Measurements from ENCODE around the gene F8A1.
A peak's percentile ranks its signal among the peaks of the same experiment; 100 is the strongest.
"Not testable (repeated sequence)": the region's sequence is repeated elsewhere in the genome, so short reads cannot be mapped to it uniquely, and the experiment has no call there.

F8A1 gene

GRCh38 chrX:154886069-154886788, at the start of gene F8A1:
Gene F8A1 (plus strand): TSS chrX:154886355. CDS start chrX:154886375, 20 bp downstream.
- DNase-seq: not testable (repeated sequence)

DNA sequence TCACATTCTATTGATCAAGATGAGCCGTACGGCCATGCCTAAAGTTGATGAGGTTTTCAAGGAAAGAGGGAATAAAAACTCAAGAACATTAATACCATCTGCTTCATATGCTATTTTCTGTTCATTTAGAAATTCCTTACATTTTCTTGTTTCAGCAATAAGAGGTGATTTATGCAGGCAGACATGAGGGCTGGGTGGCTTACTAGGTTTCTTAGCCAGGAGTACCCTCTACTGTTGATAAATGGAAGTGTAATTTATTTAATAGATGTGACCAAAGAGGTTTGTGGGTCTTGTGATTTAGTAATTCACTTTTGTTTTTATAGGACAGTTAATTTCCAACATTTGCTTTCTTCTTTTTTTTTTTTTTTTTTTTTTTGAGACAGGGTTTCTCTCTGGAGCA, 45.3 kb upstream of the F8A1 start:
- DNase-seq: no peak

DNA sequence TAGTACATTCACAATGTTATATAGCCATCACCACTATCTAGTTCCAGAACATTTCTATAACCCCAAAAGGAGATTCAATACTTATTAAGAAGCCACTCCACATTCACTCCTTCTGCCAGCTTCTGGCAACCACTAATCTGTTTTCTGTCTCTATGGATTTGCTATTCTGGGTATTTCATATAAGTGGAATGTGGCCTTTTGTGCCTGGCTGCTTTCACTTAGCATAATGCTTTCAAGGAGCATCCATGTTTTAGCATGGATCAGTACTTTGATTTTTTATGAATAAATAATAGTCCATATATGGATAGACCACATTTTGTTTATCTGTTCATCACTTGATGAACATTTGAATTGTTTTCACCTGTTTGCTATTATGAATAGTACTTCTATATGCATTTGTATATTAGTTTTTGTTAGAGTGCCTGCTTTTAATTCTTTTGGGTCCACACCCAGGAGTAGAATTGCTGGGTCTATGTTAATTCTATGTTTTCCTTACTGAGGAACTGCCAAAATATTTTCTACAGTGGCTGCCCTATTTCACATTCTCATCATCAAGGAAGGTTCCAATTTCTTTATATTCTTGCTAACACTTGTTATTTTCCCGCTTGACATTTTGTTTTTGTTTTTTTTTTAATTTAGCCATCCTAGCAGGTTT, 35.1 kb upstream of the F8A1 start:
- no peak for DNase-seq

DNA sequence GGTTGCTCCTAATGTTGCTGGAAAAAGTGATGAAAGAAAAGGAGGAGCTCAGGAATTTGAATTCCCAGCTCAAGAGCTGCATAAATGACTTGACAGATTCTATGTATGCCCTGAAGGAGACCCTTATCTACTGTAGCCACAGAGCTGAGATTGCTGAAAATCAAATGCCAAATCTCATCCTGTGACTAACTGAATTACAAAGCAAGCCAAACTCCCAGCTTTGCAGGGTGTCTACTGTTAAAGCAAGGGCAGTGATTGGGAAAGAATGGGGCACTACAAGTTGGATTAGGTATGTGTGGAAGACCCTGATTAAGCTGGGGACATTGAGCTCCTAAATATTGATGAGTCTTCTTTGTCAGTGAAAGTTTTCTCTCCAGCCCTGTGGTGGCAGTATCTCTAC, 30.9 kb upstream of the F8A1 start:
- no peak for DNase-seq

DNA sequence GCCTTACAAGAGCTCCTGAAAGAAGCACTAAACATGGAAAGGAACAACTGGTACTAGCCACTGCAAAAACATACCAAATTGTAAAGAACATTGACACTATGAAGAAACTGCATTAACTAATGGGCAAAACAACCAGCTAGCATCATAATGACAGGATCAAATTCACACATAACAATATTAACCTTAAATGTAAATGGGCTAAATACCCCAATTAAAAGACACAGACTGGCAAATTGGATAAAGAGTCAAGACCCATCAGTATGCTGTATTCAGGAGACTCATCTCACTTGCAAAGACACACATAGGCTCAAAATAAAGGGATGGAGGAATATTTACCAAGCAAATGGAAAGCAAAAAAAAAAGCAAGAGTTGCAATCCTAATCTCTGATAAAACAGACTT, 17.6 kb upstream of the F8A1 start:
- DNase-seq: not testable (repeated sequence)

DNA sequence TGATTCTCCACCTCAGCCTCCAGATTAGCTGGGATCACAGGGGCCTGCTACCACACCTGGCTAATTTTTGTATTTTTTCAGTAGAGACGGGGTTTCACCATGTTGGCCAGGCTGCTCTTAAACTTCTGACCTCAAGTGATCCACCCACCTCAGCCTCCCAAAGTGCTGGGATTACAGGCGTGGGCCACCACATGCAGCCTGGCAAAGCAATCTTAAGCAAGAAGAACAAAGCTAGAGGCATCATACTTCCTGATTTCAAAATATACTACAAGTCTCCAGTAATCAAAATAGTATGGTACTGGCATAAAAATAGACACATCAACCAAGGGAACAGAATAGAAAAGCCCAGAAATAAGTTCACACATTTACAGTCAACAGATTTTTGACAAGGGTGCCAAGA, 12.8 kb upstream of the F8A1 start:
- no peak for DNase-seq

DNA sequence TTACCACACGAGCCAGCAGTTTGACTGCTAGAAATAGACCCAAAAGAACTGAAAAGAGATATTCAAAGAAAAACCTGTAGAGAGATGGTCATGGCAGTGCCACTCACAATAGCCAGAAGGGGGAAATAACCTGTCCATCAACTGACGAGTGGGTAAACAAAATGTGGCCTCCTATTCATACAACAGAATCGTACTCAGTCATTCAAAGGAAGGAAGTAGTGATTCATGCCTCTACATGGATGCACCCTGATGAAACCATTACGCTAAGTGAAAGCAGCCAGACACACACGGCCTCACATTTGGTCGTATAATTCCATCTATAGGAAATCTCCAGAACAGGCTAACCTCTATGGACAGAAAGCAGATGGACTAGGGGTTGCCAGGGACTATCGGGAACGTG, 2.1 kb upstream of the F8A1 start:
- not testable (repeated sequence) for DNase-seq

DNA sequence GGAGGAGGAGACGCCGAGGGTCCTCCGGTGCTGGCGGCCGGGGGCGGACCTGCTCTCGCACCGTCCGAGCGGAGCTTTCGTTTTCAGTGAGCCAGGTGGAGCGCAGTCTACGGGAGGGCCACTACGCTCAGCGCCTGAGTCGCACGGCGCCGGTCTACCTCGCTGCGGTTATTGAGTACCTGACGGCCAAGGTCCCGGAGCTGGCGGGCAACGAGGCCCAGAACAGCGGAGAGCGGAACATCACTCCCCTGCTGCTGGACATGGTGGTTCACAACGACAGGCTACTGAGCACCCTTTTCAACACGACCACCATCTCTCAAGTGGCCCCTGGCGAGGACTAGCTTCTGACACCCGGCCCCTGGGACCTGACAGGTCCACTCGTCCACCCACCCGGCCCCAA, 1.1 kb upstream of the F8A1 start:
- DNase-seq: not testable (repeated sequence)

DNA sequence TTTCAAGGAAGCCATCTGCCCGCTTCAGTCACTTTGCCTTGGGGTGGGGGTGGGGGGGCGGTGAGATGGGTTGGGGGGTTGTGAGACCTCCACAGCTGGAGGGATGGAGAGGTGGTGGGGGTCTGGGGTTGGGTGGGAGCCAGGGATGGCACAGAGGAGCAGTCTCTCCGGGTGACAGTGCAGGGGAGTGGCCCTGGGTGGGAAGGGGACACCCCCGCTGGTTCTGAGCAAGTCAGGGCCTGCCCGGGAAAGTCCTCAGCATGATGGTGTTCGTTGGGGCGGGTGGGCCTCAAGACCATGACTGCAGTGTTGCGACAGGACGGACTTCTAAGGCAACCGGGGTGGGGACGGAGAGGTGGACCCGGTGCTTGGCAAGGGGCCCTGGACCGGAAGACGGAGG, 606 bp upstream of the F8A1 start:
- not testable (repeated sequence) for DNase-seq

DNA sequence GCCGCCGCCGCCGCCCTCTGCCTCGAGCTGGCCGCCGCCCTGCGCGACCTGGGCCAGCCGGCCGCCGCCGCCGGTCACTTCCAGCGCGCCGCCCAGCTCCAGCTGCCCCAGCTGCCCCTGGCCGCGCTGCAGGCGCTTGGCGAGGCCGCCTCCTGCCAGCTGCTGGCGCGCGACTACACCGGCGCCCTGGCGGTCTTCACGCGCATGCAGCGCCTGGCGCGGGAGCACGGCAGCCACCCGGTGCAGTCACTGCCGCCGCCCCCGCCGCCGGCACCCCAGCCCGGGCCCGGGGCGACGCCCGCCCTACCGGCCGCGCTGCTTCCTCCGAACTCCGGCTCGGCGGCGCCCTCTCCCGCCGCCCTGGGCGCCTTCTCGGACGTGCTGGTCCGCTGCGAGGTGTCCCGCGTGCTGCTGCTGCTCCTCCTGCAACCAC, 650 bp downstream of the F8A1 start:
- not testable (repeated sequence) for DNase-seq

GRCh38 chrX:154890990-154891639, 5.0 kb downstream of the F8A1 start:
- DNase-seq: no peak

DNA sequence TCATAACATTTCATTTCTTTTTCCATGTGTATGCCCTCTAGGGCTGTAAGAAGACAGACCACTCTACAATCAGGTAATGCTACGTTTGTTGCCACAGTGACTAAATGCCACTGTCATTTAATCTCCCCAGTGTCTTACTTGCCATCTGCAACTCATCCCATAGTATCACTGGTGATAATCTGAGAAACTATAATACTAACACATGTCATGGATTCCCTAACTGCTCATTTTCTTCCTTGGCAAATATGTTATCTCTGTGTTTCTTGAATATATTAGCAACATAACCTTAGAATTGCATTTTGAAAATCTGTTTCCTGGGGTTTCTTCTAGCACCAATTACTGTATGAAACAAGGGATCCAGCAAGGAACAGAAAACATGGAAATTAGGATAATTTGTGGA, 6.1 kb downstream of the F8A1 start:
- no peak for DNase-seq

DNA sequence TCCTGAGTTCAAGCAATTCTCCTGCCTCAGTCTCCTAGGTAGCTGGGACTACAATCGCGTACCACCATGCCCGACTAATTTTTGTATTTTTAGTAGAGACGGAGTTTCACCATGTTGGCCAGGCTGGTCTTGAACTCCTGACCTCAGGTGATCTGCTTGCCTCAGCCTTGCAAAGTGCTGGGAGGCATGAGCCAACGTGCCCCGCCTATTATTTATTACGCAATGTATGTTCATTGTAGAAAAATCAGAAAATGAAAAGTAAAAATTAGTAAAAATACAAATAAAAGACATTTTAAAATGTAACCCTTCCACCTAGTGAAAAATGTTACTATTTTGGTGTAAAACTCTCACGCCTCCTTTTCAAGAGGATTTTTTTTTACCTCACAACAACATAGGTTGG, 14.2 kb downstream of the F8A1 start:
- no peak for DNase-seq

- no peak for DNase-seq
Measured at GRCh38 chrX:154902408-154902807, 16.3 kb downstream of the F8A1 start.

DNA sequence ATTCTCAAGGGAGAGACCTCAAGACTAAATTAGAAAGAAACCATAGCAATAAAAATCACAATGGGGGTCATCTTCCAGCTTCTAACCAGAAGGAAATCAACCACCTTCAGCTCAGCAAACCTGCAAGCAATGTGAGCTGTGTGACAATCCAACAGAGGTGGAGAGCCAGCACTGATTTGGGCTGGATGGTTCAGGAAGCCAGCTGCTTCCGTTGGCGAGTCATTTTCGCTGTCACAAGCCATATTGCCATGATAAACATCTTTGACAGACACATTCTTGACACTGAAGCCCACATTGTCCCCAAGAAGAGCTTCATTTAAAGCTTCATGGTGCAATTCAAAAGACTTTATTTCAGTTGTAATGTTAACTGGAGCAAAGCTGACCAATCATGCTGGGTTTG, 22.7 kb downstream of the F8A1 start:
- DNase-seq: no peak

GRCh38 chrX:154910048-154910447, 23.9 kb downstream of the F8A1 start:
- not testable (repeated sequence) for DNase-seq

DNA sequence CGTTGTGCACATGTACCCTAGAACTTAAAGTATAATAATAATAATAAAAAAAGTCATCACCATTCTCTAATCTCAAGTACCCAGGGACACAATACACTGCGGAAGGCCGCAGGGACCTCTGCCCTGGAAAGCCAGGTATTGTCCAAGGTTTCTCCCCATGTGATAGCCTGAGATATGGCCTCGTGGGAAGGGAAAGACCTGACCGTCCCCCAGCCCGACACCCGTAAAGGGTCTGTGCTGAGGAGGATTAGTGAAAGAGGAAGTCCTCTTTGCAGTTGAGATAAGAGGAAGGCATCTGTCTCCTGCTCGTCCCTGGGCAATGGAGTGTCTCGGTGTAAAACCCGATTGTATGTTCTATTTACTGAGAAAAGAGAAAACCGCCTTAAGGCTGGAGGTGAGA, 24.4 kb downstream of the F8A1 start:
- not testable (repeated sequence) for DNase-seq

GRCh38 chrX:154914052-154914451, 27.9 kb downstream of the F8A1 start:
- no peak for DNase-seq

DNA sequence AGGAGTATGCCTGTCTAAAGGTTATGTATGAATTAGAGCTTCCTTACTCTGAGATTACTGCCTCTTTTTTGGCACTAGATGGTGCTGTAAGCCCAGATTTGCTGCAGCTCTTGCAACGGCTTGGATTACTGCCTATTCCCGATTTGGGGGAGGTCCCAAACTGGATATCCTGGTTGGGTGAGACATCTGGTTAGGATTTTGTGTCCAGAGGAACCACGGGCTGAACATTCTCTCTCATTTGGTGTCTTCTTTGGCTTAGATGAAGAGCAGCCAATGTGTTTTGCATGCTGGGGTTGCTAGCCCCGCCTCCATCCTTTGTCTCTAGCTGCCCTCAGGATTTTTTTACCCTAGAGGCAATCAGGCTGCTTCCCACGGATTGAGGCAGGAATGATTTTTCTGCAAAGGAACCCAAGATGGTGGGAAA, 31.9 kb downstream of the F8A1 start:
- DNase-seq: peak; percentile 29

DNA sequence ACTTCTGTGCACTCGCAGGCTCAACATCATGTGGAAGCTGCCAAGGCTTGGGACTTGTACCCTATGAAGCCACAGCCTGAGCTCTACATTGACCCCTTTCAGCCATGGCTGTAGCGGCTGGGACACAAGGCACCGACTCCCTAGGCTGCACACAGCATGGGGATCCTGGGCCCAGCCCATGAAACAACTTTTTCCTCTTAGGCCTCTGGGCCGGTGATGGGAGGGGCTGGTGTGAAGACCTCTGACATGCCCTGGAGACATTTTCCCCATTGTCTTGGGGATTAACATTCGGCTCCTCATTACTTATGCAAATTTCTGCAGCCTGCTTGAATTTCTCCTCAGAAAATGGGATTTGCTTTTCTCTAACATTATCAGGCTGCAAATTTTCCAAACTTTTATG, 38.6 kb downstream of the F8A1 start:
- DNase-seq: not testable (repeated sequence)

All from activated CD4-positive, CD25-positive, alpha-beta regulatory T cell treated with anti-CD3 and anti-CD28 coated beads, Interleukin-2, amount 50 U/mL, for 72 hours (primary cell).